NCI-H2196 treated with DMSO at 0.1 percent for 48 hours (cell line): ENCODE measurements around the gene TOR4A.

Experiments
- DNase-seq: peaks from one replicate; lab custom pipeline; 2025; ENCODE audit not compliant: unreplicated experiment; lab: John Stamatoyannopoulos, UW

The TOR4A gene

GRCh38 chr9:137270929-137271695 lies 6.4 kb upstream of the TOR4A start:
- DNase-seq, result no peak

GRCh38 chr9:137271696-137272076 lies 5.8 kb upstream of the TOR4A start:
- DNase-seq, result no peak

GRCh38 chr9:137272241-137273094 lies 5.1 kb upstream of the TOR4A start:
- DNase-seq, result no peak

GRCh38 chr9:137273095-137273490 lies 4.4 kb upstream of the TOR4A start:
- DNase-seq, result no peak

GRCh38 chr9:137273611-137274320 lies 3.8 kb upstream of the TOR4A start:
- DNase-seq, result no peak

GRCh38 chr9:137275203-137275587 lies 2.3 kb upstream of the TOR4A start:
- DNase-seq, result no peak

- no peak for DNase-seq
Observed at GRCh38 chr9:137275588-137276472, 1.7 kb upstream of the TOR4A start.

- DNase-seq, result no peak
Observed at GRCh38 chr9:137276473-137277328, 825 bp upstream of the TOR4A start.

- DNase-seq, result no peak
Observed at GRCh38 chr9:137278061-137278701, 655 bp downstream of the TOR4A start.

GRCh38 chr9:137278721-137279711 lies 1.5 kb downstream of the TOR4A start:
- no peak for DNase-seq

GRCh38 chr9:137279741-137280473 lies 2.4 kb downstream of the TOR4A start:
- no peak for DNase-seq

GRCh38 chr9:137280474-137281344 lies 3.2 kb downstream of the TOR4A start:
- no peak for DNase-seq

- no peak for DNase-seq
Observed at GRCh38 chr9:137281345-137282116, 4.0 kb downstream of the TOR4A start.

- DNase-seq, result peak; percentile 44
Observed at GRCh38 chr9:137286975-137287383, 9.5 kb downstream of the TOR4A start.

GRCh38 chr9:137293094-137293481 lies 15.6 kb downstream of the TOR4A start:
- no peak for DNase-seq
